HG03460 (cell line): Measurements from ENCODE around the gene CEACAM1.
"Not testable (repeated sequence)": the region's sequence is repeated elsewhere in the genome, so short reads cannot be mapped to it uniquely, and the experiment has no call there.

ENCODE experiments used
- ATAC-seq: cut with Tn5 transposase; IDR thresholded peaks from one replicate; pipeline ENCODE4 v1.9.1; 2021; ENCODE audit not compliant: unreplicated experiment

Gene CEACAM1

GRCh38 chr19:42549067-42549466, 20.8 kb upstream of the CEACAM1 start:
- not testable (repeated sequence) for ATAC-seq

GRCh38 chr19:42548552-42548951, 20.3 kb upstream of the CEACAM1 start:
- ATAC-seq = no peak

- ATAC-seq = no peak
These were observed 19.6 kb upstream of the CEACAM1 start for GRCh38 chr19:42547929-42548328.

GRCh38 chr19:42546831-42547500, 18.7 kb upstream of the CEACAM1 start:
- no peak for ATAC-seq

DNA sequence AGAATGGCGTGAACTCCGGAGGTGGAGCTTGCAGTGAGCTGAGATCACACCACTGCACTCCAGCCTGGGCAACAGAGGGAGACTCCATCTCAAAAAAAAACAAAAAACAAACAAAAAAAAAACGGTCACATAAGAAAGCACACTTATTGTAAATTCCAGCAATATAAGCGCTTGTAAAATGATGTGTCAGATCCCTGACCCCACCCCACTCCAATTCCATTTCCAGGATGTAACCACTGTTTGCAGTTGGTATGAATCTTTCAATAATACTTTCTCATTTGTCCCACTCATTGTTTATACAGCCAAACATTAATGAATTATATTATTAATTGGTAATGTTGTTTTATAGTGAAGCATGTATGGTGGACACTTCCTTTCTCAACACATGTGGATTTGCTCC, 15.9 kb upstream of the CEACAM1 start:
- ATAC-seq = no peak

GRCh38 chr19:42542791-42543190, 14.5 kb upstream of the CEACAM1 start:
- no peak for ATAC-seq

DNA sequence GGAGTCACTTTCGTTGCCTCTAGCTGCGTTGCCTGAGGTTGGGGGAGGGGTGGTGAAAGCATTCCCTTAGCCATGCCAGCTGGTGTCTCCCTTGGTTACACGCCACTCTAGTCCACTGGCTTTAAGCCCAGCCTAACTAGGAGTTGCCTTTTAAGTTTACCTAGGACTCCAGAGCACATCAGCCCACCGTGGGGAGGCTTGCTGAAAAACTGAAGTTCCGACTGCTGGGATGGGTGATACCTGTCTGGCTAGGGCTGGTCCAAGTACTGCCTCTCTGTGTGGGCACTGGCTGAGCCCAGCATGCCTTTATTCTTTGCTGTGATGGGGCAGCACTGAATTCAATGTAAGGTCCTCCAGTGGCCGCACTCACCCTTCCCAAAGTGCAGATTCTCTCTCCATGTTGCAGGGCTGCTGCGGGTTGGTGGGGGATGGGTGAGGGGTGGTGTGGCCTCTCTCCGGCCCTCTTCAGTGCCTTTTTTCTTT, 11.8 kb upstream of the CEACAM1 start:
- ATAC-seq = no peak

GRCh38 chr19:42538841-42539709, 10.8 kb upstream of the CEACAM1 start:
- no peak for ATAC-seq

- not testable (repeated sequence) for ATAC-seq
These were observed 7.0 kb upstream of the CEACAM1 start for GRCh38 chr19:42535276-42535675.

DNA sequence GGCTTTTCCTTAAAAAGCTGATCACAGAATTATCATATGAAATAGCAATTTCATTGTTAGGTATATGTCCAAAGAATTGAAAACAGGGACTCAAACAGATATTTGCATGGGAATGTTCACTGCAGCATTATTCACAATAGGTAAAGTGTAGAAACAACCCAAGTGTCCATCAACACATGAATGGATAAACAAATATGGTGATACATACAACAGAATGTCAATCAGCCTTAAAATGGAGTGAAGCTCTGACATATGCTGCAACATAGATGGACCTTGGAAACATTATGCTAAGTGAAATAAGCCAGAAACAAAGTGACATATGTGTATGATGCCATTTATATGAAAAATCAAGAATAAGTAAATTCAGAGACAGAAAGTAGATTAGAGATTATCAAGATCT, 6.1 kb upstream of the CEACAM1 start:
- ATAC-seq = no peak

DNA sequence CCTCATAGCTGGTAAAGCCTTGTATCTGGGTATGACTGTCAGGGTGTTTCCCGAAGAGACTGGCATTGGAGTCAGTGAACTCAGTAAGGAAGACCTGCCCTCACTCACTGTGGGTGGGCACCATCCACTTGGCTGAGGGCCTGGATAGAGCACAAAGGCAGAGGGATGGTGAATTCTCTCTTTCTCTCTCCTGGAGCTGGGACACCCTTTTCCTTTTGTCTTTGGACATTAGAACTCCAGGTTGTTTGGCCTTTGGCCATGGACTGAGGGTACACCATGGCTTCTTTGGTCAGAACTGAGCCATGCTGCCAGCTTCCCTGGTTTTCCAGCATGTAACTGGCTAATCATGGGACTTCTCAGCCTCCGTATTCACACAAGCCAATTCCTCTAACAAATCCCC, 4.6 kb upstream of the CEACAM1 start:
- no peak for ATAC-seq

GRCh38 chr19:42531313-42531712, 3.0 kb upstream of the CEACAM1 start:
- ATAC-seq = no peak

DNA sequence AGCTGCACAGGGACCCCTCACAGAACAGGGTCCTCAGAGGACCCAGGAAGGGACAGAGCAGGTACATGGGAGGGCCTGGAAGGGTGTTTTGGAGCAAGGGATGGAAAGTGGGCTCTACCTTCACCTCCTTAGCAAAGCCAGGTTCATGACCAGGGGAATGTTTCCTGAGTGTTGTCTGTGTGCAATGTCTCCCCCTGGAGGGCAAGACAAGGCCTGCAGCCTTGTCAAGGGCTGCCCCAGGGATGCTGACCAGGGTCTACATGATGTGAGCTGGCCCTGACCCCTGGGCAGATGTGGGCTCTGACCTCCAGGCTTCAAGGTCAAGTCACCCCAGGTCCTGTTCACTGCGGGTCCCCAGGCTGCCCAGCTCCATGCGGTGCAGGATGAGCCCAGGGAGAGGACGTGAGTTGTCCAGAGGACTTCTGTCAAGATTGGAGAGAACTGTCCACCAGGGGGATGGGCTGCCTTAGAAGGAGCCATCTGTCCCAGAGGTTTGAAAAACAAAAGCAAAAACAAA, 1.0 kb upstream of the CEACAM1 start:
- no peak for ATAC-seq

DNA sequence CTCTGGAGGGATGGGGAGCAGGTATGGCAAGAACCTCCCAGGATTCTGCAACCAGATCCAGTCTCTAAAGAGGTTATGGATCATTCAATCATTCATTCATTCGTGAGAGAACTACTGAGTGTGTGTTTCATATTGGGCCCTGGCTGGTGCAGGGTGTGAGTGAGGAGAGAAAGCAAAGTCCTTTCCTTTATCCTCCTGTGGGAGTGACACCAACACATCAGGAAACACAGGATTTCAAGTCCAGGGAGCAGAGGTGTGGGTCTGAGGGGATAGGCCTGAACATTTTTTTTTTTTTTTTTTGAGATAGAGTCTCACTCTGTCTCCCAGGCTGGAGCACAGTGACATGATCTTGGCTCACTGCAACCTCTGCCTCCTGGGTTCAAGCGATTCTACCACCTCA, 3.3 kb downstream of the CEACAM1 start:
- ATAC-seq = no peak

GRCh38 chr19:42524250-42524649, 4.0 kb downstream of the CEACAM1 start:
- no peak for ATAC-seq

DNA sequence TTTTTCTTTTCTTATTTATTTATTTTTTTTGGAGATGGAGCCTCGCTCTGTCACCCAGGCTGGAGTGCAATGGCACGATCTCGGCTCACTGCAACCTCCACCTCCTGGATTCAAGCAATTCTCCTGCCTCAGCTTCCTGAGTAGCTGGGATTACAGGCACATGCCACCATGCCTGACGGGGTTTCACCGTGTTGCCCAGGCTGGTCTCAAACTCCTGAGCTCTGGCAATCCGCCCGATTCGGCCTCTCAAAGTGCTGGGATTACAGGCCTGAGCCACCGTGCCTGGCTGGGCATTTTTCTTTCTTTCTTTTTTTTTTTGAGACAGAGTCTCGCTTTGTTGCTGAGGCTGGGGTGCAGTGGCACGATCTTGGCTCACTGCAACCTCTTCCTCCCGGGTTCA, 6.0 kb downstream of the CEACAM1 start:
- ATAC-seq = not testable (repeated sequence)

DNA sequence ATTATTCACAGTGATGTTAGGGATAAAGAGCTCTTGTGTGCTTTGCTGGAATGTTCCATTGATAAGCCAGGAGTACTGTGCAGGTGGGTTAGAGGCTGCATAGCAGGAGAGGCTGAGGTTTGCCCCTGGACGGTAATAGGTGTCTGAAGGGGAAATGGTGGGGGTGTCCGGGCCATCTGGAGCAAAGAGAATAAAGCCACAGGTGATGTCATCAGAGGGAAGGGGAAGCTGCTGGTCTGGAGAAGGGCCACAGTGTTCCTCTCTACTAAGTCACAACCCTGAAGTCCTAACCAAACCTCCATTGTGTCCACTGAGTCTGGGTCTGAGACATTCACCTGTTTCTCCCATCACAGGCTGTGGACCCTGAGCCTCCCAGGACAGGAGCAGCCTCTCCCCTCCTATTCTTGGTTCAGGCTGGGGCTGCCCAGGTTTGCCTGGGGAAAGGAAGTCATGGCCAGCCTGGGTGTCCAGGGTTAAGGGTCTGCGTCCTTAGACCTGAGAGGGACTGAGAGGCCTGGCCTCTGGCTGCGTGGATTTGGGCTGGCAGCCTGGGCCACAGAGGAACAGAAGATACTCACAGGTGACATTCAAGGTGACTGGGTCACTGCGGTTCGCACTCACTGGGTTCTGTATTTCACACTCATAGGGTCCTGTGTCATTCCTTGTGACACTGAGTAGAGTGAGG, 6.8 kb downstream of the CEACAM1 start:
- ATAC-seq = no peak

DNA sequence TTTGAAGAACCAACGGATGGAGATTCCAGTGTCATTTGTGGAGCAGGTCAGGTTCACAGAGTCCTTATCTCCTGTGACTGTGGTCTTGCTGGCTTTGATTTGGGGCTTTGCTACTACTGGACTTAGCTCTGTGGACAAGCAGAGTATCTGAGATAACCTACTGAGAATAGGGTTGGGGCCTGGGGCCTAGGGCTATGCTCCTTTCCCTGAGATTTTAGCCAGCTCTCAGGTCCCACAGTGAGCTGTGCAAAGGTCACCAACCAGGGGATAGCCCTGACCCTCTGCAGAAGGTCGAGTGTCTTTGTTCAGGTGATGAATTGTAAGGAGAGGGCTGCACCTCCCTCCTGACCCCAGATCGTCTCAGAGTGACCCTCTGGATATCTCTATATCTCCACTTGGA, 9.2 kb downstream of the CEACAM1 start:
- no peak for ATAC-seq

DNA sequence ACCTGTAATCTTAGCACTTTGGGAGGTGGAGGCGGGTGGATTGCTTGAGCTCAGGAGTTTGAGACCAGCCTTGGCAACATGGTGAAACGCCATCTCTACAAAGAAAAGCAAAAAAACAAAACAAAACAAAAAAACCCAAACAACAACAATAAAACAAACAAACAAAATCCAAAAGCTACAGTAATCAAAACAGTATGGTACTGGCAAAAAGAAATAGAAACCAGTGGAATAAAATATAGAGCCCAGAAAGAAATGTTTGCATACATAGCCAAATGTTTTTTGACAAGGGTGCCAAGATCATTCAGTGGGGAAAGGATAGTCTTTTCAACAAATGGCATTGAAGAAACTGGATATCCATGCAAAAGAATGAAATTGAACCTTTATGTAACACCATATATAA, 11.5 kb downstream of the CEACAM1 start:
- ATAC-seq = no peak

DNA sequence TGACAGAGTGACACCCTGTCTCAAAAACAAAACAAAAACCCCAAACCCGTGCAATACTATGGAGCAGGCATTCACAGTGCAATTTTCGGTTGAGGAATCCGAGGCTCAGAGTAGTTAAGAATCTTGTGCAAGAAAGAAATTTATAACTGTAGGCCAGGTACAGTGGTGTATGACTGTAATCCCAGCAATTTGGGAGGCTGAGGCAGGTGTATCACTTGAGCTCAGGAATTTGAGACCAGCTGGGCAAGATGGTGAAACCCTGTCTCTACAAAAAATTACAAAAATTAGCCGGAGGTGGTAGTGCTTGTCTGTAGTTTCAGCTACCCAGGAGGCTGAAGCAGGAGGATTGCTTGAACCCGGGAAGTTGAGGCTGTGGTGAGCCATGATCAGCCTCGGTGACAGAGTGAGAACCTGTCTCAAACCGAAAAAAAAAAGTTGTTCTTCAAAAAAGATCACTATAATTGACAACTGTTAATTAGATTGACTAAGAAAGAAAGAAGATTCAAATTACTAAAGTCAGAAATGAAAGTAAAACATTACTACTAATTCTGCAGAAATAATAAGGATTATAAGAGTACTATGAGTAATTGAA, 12.9 kb downstream of the CEACAM1 start:
- ATAC-seq = no peak

DNA sequence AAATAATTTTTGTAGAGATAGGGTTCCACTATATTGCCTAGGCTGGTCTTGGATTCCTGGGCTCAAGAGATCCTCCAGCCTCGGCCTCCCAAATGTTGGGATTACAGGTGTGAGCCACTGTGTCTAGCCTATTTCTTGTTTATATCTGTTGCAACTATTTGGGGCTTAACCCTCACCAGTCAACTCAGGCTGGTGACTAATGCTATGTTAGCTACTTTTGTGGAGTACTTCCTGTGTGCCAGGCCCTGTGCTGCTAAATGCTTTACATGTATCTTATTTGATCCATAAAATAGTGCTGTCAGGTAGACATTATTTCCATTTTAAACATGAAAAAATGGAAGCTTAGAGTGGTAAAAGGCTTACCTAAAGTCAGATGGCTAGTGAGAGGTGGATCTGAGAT, 13.8 kb downstream of the CEACAM1 start:
- no peak for ATAC-seq
